Measurements from ENCODE around the gene IL4I1. TPM values are rescaled to one million over a fixed set of nuclear protein-coding genes. Genes with fewer than 3 reads are reported as not detected.

The IL4I1 gene
- total RNA-seq, 4 donors from 2014 or later = 0.63 to 3.0 (median 1.7) TPM; not detected in 1

GRCh38 chr19:49856574-49857021 lies 40.1 kb downstream of the IL4I1 start:
- no peaks in the 10 kb centered on the region for H3K27me3 ChIP-seq
- H3K36me3 ChIP-seq = peaks cover 0 to 75% (median 4%) of the 10 kb centered on the region in 3 donors
- H3K4me3 ChIP-seq = no peak overlapping the region
- no peak for DNase-seq (ENCODE audit: low spot score in 2 of 2)
- H3K9me3 ChIP-seq = no peaks in the 10 kb centered on the region
- H3K4me1 ChIP-seq = peaks cover 0 to 84% (median 29%) of the 10 kb centered on the region in 4 donors
- H3K27ac ChIP-seq = peak overlapping the region in 1 of 4 donors; percentile 60
- TF ChIP-seq POLR2A (IDR thresholded peaks at IDR 0.05) = no peak
- TF ChIP-seq CTCF (IDR thresholded peaks at IDR 0.05) = no peak
- TF ChIP-seq EP300 (IDR thresholded peaks at IDR 0.05) = no peak
- WGBS, 2 donors = 82 to 87% methylated on average over 7 to 13 of the region's 18 CpGs

GRCh38 chr19:49855676-49856573 lies 40.8 kb downstream of the IL4I1 start:
- Histone ChIP-seq H3K27me3 (no peaks in the 10 kb centered on the region), H3K36me3 (peaks cover 0 to 68% (median 4%) of the 10 kb centered on the region in 3 donors), H3K9me3 (no peaks in the 10 kb centered on the region), H3K4me1 (peaks cover 0 to 77% (median 25%) of the 10 kb centered on the region in 4 donors), H3K4me3 (no peak overlapping the region), H3K27ac (peak overlapping the region in 2 of 4 donors; percentile 28 to 60)
- TF ChIP-seq EP300 (IDR thresholded peaks at IDR 0.05) (no peak), POLR2A (IDR thresholded peaks at IDR 0.05) (no peak), CTCF (IDR thresholded peaks at IDR 0.05) (no peak)
- 73 to 77% methylated on average over 21 of the region's 21 CpGs for WGBS, 2 donors
- no peak for DNase-seq (ENCODE audit: low spot score in 2 of 2)

GRCh38 chr19:49855277-49855675 lies 41.4 kb downstream of the IL4I1 start:
- Histone ChIP-seq H3K27me3 (no peaks in the 10 kb centered on the region), H3K4me1 (peaks cover 0 to 72% (median 22%) of the 10 kb centered on the region in 4 donors), H3K9me3 (no peaks in the 10 kb centered on the region), H3K27ac (peak overlapping the region in 2 of 4 donors; percentile 28 to 60), H3K4me3 (no peak overlapping the region), H3K36me3 (peaks cover 0 to 61% (median 4%) of the 10 kb centered on the region in 3 donors)
- 88 to 91% methylated on average over 11 to 12 of the region's 12 CpGs for WGBS, 2 donors
- no peak for TF ChIP-seq CTCF (IDR thresholded peaks at IDR 0.05)
- TF ChIP-seq EP300 (IDR thresholded peaks at IDR 0.05) = no peak
- TF ChIP-seq POLR2A (IDR thresholded peaks at IDR 0.05) = no peak
- no peak for DNase-seq (ENCODE audit: low spot score in 2 of 2)

- TF ChIP-seq CTCF (IDR thresholded peaks at IDR 0.05) (no peak), POLR2A (IDR thresholded peaks at IDR 0.05) (no peak), EP300 (IDR thresholded peaks at IDR 0.05) (no peak)
- no peak for DNase-seq (ENCODE audit: low spot score in 2 of 2)
These were observed 42.1 kb downstream of the IL4I1 start for GRCh38 chr19:49854378-49855263.

More at GRCh38 chr19:49854378-49855263, 42.1 kb downstream of the IL4I1 start:
- WGBS, 2 donors = 76 to 91% methylated on average over 8 to 37 of the region's 39 CpGs
- Histone ChIP-seq H3K4me3 (no peak overlapping the region), H3K36me3 (peaks cover 0 to 55% (median 4%) of the 10 kb centered on the region in 3 donors), H3K27ac (peak overlapping the region in 2 of 4 donors; percentile 32 to 60), H3K4me1 (peaks cover 0 to 70% (median 24%) of the 10 kb centered on the region in 4 donors), H3K27me3 (no peaks in the 10 kb centered on the region), H3K9me3 (no peaks in the 10 kb centered on the region)
